ENCODE data around the gene MRPL21. TPM values are rescaled to one million over a fixed set of nuclear protein-coding genes. Genes with fewer than 3 reads are reported as not detected.

MRPL21 gene
- polyA plus RNA-seq, 2 of the 4 experiments (the other 2 are of a cell fraction), result 116 to 131 TPM

DNA sequence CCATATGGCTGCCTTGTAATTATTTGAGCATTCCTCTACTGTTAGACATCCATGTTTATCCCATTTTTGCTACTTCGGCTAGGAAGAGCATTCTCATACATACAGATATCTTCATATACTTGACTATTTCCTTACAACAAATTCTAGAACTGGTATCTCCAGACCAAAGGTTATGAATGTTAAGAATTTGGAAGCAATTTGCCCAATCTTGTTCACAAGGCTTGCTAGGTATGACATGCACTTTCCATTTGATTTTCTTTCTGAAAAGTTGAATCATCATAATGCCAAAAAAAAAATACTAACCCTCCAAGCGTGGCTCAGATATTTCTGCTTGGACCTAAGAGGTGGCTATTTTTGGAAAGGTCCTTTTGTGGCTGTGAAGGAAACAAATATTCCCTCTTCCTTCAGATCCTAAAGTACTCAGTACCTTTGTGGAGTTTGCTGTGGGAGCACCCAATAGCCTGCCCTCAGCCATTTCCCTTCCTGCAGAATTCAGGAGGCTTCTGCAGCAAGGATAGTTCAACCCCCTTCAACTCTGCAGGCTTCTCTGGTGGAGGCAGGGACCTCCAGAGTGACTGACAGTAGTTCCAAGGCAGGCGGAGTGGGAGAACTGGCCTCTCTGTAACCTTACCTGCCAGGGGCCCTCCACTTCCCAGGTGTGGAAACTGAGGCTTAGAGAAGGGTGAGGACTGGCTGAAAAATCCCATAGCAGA lies 39.9 kb downstream of the MRPL21 start:
- ATAC-seq (no peak), FAIRE-seq (no peak), DNase-seq (ENCODE audit: low read depth in 1 of 2, low spot score in 1 of 2) (no peak)
- Histone ChIP-seq H3K4me3 (no peak overlapping the region), H3K9me3 (peaks cover 8% of the 10 kb centered on the region; the same call in 2 of the 3 replicates), H3K4me1 (no peaks in the 10 kb centered on the region), H3K27ac (no peak overlapping the region), H3K4me2 (no peak overlapping the region)
- 90% methylated on average over 3 of the region's 3 CpGs for WGBS (ENCODE audit: missing lambda C conversion rate)
- TF ChIP-seq POLR2AphosphoS2 (conservative IDR thresholded peaks at IDR 0.05; ENCODE audit: low read length) (no peak), MAFK (IDR thresholded peaks at IDR 0.05; ENCODE audit: partially characterized antibody) (no peak), HEYL (CRISPR knock-in tag; IDR thresholded peaks at IDR 0.05) (no peak), RNF2 (IDR thresholded peaks at IDR 0.05; ENCODE audit: borderline replicate concordance, low read depth) (no peak), MYC (IDR thresholded peaks at IDR 0.05; ENCODE audit: borderline replicate concordance, low read length) (no peak), ZFP36 (IDR thresholded peaks at IDR 0.05; ENCODE audit: borderline replicate concordance, partially characterized antibody) (no peak), HMGXB4 (CRISPR knock-in tag; IDR thresholded peaks at IDR 0.05; ENCODE audit: borderline replicate concordance) (no peak), BHLHE40 (IDR thresholded peaks at IDR 0.05; ENCODE audit: low read depth, low read length) (no peak), CHD2 (IDR thresholded peaks at IDR 0.05; ENCODE audit: low read length, partially characterized antibody) (no peak), ZNF302 (CRISPR knock-in tag; IDR thresholded peaks at IDR 0.05) (no peak)
- CTCF ChIA-PET, result no interaction called here
- POLR2A ChIA-PET, result no interaction called here

- peaks cover 9% of the 10 kb centered on the region for H3K4me1 ChIP-seq
- H3K4me2 ChIP-seq, result no peak overlapping the region
- WGBS (ENCODE audit: missing lambda C conversion rate), result 72% methylated on average over 6 of the region's 6 CpGs
- no peak for FAIRE-seq
- TF ChIP-seq JUN (IDR thresholded peaks at IDR 0.05) (no peak), RAD21 (conservative IDR thresholded peaks at IDR 0.05 in 1 of 2, IDR thresholded peaks at IDR 0.05 in 1 of 2) (no peak), SREBF2 (IDR thresholded peaks at IDR 0.05) (no peak), ESRRA (IDR thresholded peaks at IDR 0.05; ENCODE audit: borderline replicate concordance, low read length) (no peak), BCL3 (IDR thresholded peaks at IDR 0.05) (no peak), CTCF (IDR thresholded peaks at IDR 0.05) (no peak), TP53 (CRISPR knock-in tag; IDR thresholded peaks at IDR 0.05) (no peak), ZFP36 (IDR thresholded peaks at IDR 0.05; ENCODE audit: borderline replicate concordance, partially characterized antibody) (no peak), MAFK (IDR thresholded peaks at IDR 0.05; ENCODE audit: partially characterized antibody) (no peak), BHLHE40 (IDR thresholded peaks at IDR 0.05; ENCODE audit: low read depth, low read length) (no peak), EP300 (IDR thresholded peaks at IDR 0.05) (no peak), HOXB5 (CRISPR knock-in tag; IDR thresholded peaks at IDR 0.05) (no peak), SMC3 (IDR thresholded peaks at IDR 0.05) (no peak), CHD4 (IDR thresholded peaks at IDR 0.05; ENCODE audit: borderline replicate concordance) (no peak)
- H3K27ac ChIP-seq, result no peak overlapping the region
- H3K4me3 ChIP-seq, result no peak overlapping the region
- POLR2A ChIA-PET, result no interaction called here
- no peak for DNase-seq (ENCODE audit: low read depth in 1 of 2, low spot score in 1 of 2)
- H3K9me3 ChIP-seq, result peaks cover 8% of the 10 kb centered on the region; the same call in 2 of the 3 replicates
- no peak for ATAC-seq
- CTCF ChIA-PET, result no interaction called here
These were observed 41.2 kb downstream of the MRPL21 start for GRCh38 chr11:68862421-68862820.

Measured in A549 (cell line).